IPS-NIHi7 (cell line): ENCODE data around the gene ATG4D.
A peak's percentile ranks its signal among the peaks of the same experiment; 100 is the strongest.
"Not testable (repeated sequence)": the region's sequence is repeated elsewhere in the genome, so short reads cannot be mapped to it uniquely, and the experiment has no call there.

Source experiments
- DNase-seq: peaks from one replicate; pipeline ENCODE4 v3.0.0; 2012; ENCODE audit warnings: mixed read lengths; ENCODE audit errors: extremely low spot score

ATG4D gene

GRCh38 chr19:10552510-10553053, 8.9 kb downstream of the ATG4D start:
- DNase-seq = peak; percentile 81

- DNase-seq = no peak
Observed at GRCh38 chr19:10553087-10553667, 9.5 kb downstream of the ATG4D start.

GRCh38 chr19:10553943-10554381, 10.3 kb downstream of the ATG4D start:
- DNase-seq = no peak

GRCh38 chr19:10554760-10555609, 11.3 kb downstream of the ATG4D start:
- no peak for DNase-seq

- no peak for DNase-seq
Observed at GRCh38 chr19:10555610-10555973, 11.9 kb downstream of the ATG4D start.

GRCh38 chr19:10557603-10558197, 14.0 kb downstream of the ATG4D start:
- no peak for DNase-seq

GRCh38 chr19:10560154-10560553, 16.4 kb downstream of the ATG4D start:
- no peak for DNase-seq

GRCh38 chr19:10562609-10563008, 18.9 kb downstream of the ATG4D start:
- DNase-seq = no peak

- peak; percentile 85 for DNase-seq
Observed at GRCh38 chr19:10565028-10565566, 21.4 kb downstream of the ATG4D start.

- DNase-seq = peak; percentile 98
Observed at GRCh38 chr19:10565567-10566407, 22.1 kb downstream of the ATG4D start, which contains the start of gene KRI1. TSS of gene KRI1 (minus strand) at chr19:10566010. CDS start at chr19:10565999, 11 bp downstream.

GRCh38 chr19:10566408-10566657, 22.6 kb downstream of the ATG4D start:
- no peak for DNase-seq

GRCh38 chr19:10566658-10567410, 23.1 kb downstream of the ATG4D start:
- DNase-seq = no peak

- DNase-seq = no peak
Observed at GRCh38 chr19:10567656-10568055, 24.0 kb downstream of the ATG4D start.

GRCh38 chr19:10568062-10568825, 24.5 kb downstream of the ATG4D start:
- DNase-seq = no peak

GRCh38 chr19:10568826-10569651, 25.3 kb downstream of the ATG4D start, which contains the start of gene CDKN2D:
TSS of gene CDKN2D (minus strand) at chr19:10568979. CDS start at chr19:10568653, 326 bp downstream.
- DNase-seq = peak; percentile 93

- not testable (repeated sequence) for DNase-seq
Observed at GRCh38 chr19:10573793-10574192, 30.1 kb downstream of the ATG4D start.

GRCh38 chr19:10574462-10574861, 30.8 kb downstream of the ATG4D start:
- DNase-seq = no peak

- no peak for DNase-seq
Observed at GRCh38 chr19:10575011-10575716, 31.5 kb downstream of the ATG4D start.
